Mesenchymal stem cell (in vitro differentiated cells and primary cell): ENCODE measurements around the gene SKA3. TPM values are rescaled to one million over a fixed set of nuclear protein-coding genes. Genes with fewer than 3 reads are reported as not detected.
A peak's percentile ranks its signal among the peaks of the same experiment; 100 is the strongest.

Experiments used
- DNase-seq: peaks from one replicate; pipeline ENCODE4 v3.0.0-alpha.2; 2013
- H2AFZ ChIP-seq: one replicate; pipeline ENCODE4 v1.6.1; 2013; ENCODE audit warnings: low read depth, mild to moderate bottlenecking, control low read depth, inconsistent platforms, low read length, moderate library complexity
- H2AK5ac ChIP-seq: 2 replicates; pipeline ENCODE4 v1.6.1; 2013; ENCODE audit warnings: low read length, moderate library complexity, mild to moderate bottlenecking, inconsistent platforms; ENCODE audit not compliant: severe bottlenecking
- H2BK120ac ChIP-seq: one replicate; pipeline ENCODE4 v1.6.1; 2013; ENCODE audit warnings: low read depth, mild to moderate bottlenecking, inconsistent platforms, low read length, moderate library complexity
- H2BK12ac ChIP-seq, 2 experiments: one replicate each; pipeline ENCODE4 v1.6.1; 2013; ENCODE audit warnings: inconsistent platforms in 2 of 2, low read length in 2 of 2, mild to moderate bottlenecking in 2 of 2, moderate library complexity in 2 of 2, control low read depth in 1 of 2
- H2BK15ac ChIP-seq: one replicate; pipeline ENCODE4 v1.6.1; 2013; ENCODE audit warnings: mild to moderate bottlenecking, low read depth, inconsistent platforms; ENCODE audit not compliant: poor library complexity, severe bottlenecking
- H2BK5ac ChIP-seq: 2 replicates; pipeline ENCODE4 v1.6.1; 2013; ENCODE audit warnings: low read depth, mild to moderate bottlenecking, low read length, control low read depth, inconsistent platforms; ENCODE audit not compliant: poor library complexity, severe bottlenecking
- H3K14ac ChIP-seq, 2 experiments: one replicate each; pipeline ENCODE4 v1.6.1; 2013; ENCODE audit warnings: inconsistent platforms in 2 of 2, low read length in 2 of 2, control low read depth in 1 of 2, mild to moderate bottlenecking in 1 of 2, moderate library complexity in 1 of 2
- H3K18ac ChIP-seq, 2 experiments: one replicate each; pipeline ENCODE4 v1.6.1; 2013; ENCODE audit warnings: inconsistent platforms in 2 of 2, low read length in 2 of 2, control low read depth in 1 of 2, low read depth in 1 of 2, mild to moderate bottlenecking in 1 of 2
- H3K23ac ChIP-seq, 2 experiments: one replicate each; pipeline ENCODE4 v1.6.1; 2013; ENCODE audit warnings: inconsistent platforms in 2 of 2, low read length in 2 of 2, mild to moderate bottlenecking in 2 of 2, moderate library complexity in 2 of 2, control low read depth in 1 of 2
- H3K27ac ChIP-seq: 2 replicates; pipeline ENCODE4 v1.5.1; 2013; ENCODE audit warnings: mild to moderate bottlenecking, moderate library complexity, low read length, control low read depth, inconsistent platforms; ENCODE audit not compliant: poor library complexity, severe bottlenecking
- H3K27me3 ChIP-seq, 2 experiments: 2 replicates each; pipeline versions ENCODE4 v1.6.1 to v1.7.0; 2013; ENCODE audit warnings: low read length in 2 of 2, mild to moderate bottlenecking in 2 of 2, moderate library complexity in 2 of 2, control low read depth in 1 of 2, inconsistent platforms in 1 of 2; ENCODE audit not compliant: control insufficient read depth in 1 of 2, insufficient read depth in 1 of 2
- H3K36me3 ChIP-seq, 2 experiments: 2 replicates each; pipeline versions ENCODE4 v1.6.1 to v1.7.0; 2013; ENCODE audit warnings: low read length in 2 of 2, control low read depth in 1 of 2, inconsistent platforms in 1 of 2, low read depth in 1 of 2, mild to moderate bottlenecking in 1 of 2; ENCODE audit not compliant: insufficient read depth in 2 of 2, control insufficient read depth in 1 of 2
- H3K4ac ChIP-seq, 2 experiments: one replicate each; pipeline ENCODE4 v1.6.1; 2013; ENCODE audit warnings: inconsistent platforms in 2 of 2, low read length in 2 of 2, mild to moderate bottlenecking in 2 of 2, moderate library complexity in 2 of 2, control low read depth in 1 of 2, low read depth in 1 of 2
- H3K4me1 ChIP-seq: 2 replicates; pipeline ENCODE4 v1.6.1; 2013; ENCODE audit warnings: low read depth, low read length, control low read depth; ENCODE audit not compliant: control insufficient read depth, insufficient read depth
- H3K4me2 ChIP-seq: 2 replicates; pipeline ENCODE4 v1.6.1; 2013; ENCODE audit warnings: low read length, mild to moderate bottlenecking, inconsistent platforms; ENCODE audit not compliant: poor library complexity, severe bottlenecking
- H3K4me3 ChIP-seq, 2 experiments: 2 replicates each; pipeline versions ENCODE4 v1.5.1 to v1.7.0; 2013; ENCODE audit warnings: low read length in 2 of 2, mild to moderate bottlenecking in 2 of 2, control low read depth in 1 of 2, low read depth in 1 of 2; ENCODE audit not compliant: insufficient read depth in 1 of 2
- H3K79me1 ChIP-seq: replicated peaks from 2 replicates; pipeline ENCODE4 v1.6.1; 2013; ENCODE audit warnings: mild to moderate bottlenecking, control low read depth, low read length, inconsistent platforms; ENCODE audit not compliant: poor library complexity, severe bottlenecking
- H3K9ac ChIP-seq: 2 replicates; pipeline ENCODE4 v1.7.0; 2013; ENCODE audit warnings: mild to moderate bottlenecking, low read length, moderate library complexity
- H3K9me3 ChIP-seq: 2 replicates; pipeline ENCODE4 v1.7.0; 2013; ENCODE audit warnings: mild to moderate bottlenecking, low read length; ENCODE audit not compliant: control insufficient read depth
- H4K8ac ChIP-seq: one replicate; pipeline ENCODE4 v1.6.1; 2013; ENCODE audit warnings: inconsistent platforms, mild to moderate bottlenecking, low read length, moderate library complexity
- H4K91ac ChIP-seq: one replicate; pipeline ENCODE4 v1.6.1; 2013; ENCODE audit warnings: mild to moderate bottlenecking, low read length, inconsistent platforms
- WGBS: methylation state at CpG from one replicate; pipeline ENCODE4 v1.1.7; 2013; ENCODE audit warnings: mixed read lengths; 5-methylcytosine and 5-hydroxymethylcytosine counted together
- small RNA-seq: library from polyadenylated mRNA; stranded (forward); fragments of <200 nt; extraction: miRNeasy Mini kit (QIAGEN cat#:217004); gene quantifications from one replicate; pipeline ENCODE3, GENCODE V24; 2013; ENCODE audit warnings: low read depth

Gene SKA3

DNA sequence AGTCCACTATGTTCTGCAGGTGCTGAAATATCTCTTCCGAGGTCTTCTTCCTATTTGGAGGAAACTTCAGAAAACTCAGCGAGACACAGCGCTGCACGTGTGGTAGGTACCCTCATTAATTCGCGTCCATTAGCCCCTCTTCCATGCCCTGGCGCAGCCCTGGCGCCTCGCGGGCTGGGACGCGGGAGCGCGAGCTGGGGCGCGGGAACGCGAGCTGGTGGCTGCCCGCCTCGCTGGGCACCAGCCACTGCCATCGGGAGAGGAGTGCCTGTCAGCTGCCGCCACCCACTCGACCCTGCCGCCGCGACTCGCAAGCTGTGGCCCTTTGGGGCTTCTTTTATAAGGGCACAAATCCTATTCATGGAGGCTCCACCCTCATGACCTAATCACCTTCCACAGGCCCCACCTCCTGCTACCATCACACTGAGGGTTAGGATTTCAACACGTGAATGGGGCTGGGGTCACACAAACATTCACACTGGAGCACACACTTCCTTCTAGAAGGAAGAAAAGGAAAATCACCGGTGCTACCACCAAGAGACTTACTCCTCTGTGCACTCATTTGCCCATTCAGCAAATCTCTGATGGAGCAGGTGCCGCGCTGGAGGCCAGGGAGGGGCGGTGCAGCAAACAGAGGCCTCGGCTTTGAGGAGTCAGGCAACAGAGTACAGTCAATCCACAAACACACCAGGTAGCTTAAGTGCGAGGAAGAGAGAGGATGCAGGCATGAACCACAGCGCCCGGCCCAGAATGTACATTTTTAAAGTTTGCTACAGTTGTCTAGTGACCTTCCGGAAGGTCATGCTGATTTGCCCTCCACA is 71.9 kb downstream of the SKA3 start:
- Histone ChIP-seq H4K8ac (no peak overlapping the region), H2AK5ac (peak overlapping the region; percentile 25), H3K27me3 (no peaks in the 10 kb centered on the region), H3K27ac (no peak overlapping the region), H3K14ac (no peak overlapping the region), H3K23ac (no peak overlapping the region), H3K4me2 (no peak overlapping the region), H3K9ac (no peak overlapping the region), H4K91ac (no peak overlapping the region), H2BK12ac (no peak overlapping the region), H2AFZ (no peak overlapping the region), H3K18ac (no peak overlapping the region), H3K4me1 (no peaks in the 10 kb centered on the region), H2BK120ac (no peak overlapping the region), H3K4me3 (no peak overlapping the region), H3K4ac (no peak overlapping the region), H2BK5ac (no peak overlapping the region), H3K79me1 (no peaks in the 10 kb centered on the region), H3K9me3 (no peaks in the 10 kb centered on the region), H2BK15ac (no peak overlapping the region), H3K36me3 (no peaks in the 10 kb centered on the region)
- DNase-seq: no peak
- 97% methylated on average over 37 of the region's 37 CpGs for WGBS

Small RNAs within 50 kb of the gene (small RNA-seq; reads per million reads assigned to genes)
- not detected for gene AL158032.1
- gene RF00086: not detected
- gene RF02116: not detected
